HTR-8/SVneo (cell line): ENCODE measurements around the gene ZNF521.

Experiments
- DNase-seq: peaks from one replicate; pipeline ENCODE4 v3.0.0; 2011; ENCODE audit warnings: low spot score, mixed read lengths; ENCODE audit not compliant: insufficient read length
- FAIRE-seq: peaks from 2 replicates; lab custom pipeline; 2011; peaks lifted over from hg19 to GRCh38; lab: Jason Lieb, UNC

ZNF521 gene

DNA sequence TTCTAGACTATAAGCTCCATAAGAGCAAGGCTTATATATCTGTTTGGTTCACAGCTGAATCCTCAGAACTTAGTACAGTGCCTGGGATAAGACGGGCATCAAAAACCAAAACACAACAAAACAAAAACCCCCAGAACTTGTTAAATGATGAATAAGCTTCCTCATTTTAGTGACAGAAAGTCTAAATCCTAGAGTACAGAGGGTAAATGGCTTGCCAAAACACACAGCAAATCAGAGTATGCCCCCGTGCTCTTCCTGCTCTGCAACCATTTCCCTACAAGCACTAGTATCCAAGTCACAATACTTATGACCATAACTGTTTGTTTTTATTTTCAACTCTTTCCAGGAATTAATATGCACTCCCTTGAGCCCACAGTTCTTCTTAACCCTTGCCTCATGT is 10.1 kb downstream of the ZNF521 start:
- DNase-seq (no peak), FAIRE-seq (no peak)

DNA sequence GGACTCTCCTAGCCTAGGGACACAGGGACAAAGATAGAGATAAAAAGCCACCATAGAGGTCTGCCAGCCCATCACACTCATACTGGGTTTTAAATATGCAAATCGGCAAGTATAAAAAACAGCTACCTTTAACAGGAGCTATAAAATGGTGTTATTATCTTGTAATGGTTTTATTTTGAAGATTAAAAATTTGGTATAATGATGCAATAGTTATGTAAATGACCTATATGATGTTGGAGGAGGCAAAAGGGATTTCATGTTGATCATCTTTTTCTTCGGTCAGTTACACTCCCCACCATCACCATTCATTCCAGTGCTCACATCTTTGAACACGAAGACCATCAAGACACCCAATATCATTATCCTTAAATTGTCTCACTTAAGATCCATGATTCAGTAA is 11.2 kb downstream of the ZNF521 start:
- DNase-seq (no peak), FAIRE-seq (no peak)

DNA sequence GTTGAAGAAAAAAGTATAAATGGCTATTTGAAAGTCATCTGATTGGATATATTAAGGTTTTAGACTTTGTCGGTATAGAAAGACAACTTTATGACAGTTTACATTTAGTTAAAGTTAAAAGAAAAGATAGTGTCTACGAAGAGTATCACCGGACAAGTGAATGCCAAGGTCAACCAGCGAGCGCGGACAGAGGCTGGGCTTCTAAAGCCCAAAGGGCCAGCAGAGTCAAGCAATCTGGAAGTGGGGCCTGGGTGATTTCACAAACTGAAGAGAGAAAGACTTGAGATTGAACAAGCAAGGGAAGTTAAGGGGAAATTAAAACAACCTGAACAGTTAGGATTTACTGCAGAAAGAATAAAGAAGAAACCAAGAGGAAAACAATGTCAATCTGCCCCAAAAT is 16.3 kb downstream of the ZNF521 start:
- FAIRE-seq (no peak), DNase-seq (no peak)

DNA sequence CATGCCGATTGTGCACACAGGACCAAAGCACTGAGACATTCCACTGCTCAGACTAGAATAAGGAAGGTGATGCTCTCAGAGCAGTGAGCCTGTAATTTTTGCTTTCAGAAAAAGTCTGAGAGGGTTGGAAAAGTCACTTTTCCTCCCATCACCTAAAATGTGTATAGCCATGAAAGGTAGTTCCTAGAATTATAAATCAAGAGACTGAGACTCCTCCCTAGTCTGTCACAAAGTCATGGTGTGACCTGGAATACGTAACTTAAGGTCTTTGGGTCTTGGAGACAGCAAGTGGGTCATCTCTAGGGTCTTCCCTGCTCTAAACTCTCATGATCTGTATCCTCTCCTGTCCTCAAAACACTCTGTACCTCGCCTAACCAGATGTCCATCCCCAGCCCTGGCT is 16.9 kb downstream of the ZNF521 start:
- DNase-seq (no peak), FAIRE-seq (no peak)

DNA sequence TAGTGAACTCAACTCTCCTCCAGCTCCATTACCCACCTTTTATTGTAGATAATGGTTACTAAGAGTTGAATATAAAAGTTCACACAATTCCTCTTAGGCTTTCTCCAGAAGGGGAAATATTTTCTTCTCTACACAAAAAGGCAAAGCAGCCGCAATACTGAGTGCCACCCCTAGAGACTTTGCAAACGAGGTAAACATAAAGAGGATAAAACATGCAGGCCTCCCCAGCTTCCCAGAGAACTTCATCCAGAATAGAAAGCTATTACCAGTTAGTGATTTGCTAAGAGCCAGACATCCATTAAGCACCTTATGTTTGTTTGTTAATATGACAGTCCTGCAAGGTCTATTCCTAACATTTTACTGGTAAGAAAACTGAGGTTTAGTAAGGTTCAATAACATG is 17.4 kb downstream of the ZNF521 start:
- FAIRE-seq: no peak
- DNase-seq: no peak

DNA sequence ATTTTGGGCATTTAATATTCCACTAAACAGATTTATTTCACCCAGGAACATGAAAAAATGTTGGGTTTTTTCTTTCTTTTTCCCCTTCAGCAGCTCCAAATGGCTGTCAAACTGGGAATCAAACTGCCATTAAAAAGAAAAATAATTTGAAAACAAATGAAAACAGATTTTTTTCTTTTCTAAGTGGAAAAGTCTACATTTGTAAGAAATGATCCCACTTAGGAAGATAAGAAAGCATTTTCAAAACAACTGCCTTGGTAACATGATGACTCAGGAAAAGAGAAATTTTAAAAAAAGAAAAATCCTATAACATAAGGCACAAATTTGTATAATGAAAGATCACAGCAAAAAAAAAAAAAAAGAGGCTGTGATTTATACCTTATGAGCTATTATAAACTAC is 20.0 kb downstream of the ZNF521 start:
- FAIRE-seq (no peak), DNase-seq (no peak)

DNA sequence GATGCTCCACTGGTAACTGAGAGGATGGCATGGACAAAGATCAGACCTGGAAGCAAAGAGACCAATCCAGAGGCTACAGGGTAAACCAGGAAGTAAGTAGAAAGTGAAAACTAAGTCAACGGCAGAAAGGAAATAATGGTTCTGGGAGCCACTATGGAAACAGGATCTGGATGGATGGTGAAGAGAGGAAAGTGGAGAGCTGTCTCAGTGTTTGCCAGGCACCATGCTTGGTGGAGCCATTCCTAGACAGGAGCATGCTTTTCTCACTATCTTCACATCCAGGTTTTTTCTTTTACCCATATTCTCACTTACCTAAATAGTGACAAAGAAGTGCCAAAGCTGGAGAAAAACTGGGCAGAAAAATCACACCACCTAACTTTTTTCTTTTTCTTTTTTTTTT is 22.2 kb downstream of the ZNF521 start:
- DNase-seq (no peak), FAIRE-seq (no peak)

DNA sequence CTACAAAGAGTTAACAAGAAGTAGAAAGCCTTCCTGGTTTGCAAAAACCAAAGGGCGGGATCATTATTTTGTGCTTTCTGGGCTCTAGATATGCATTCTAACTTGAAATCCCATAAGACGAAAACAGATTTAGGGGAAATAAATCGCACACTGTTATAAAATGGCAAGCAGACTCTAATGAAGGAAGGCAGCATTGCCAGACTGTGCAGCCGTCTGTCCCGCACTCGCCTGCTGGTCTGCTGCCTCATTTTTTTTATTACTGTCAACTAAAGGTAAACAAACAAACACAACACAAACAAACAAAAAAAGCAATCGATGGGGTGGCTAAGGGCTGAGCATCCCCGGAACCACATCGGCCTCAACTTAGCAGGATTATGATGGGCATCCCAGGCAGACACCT is 24.4 kb downstream of the ZNF521 start:
- FAIRE-seq (no peak), DNase-seq (no peak)

DNA sequence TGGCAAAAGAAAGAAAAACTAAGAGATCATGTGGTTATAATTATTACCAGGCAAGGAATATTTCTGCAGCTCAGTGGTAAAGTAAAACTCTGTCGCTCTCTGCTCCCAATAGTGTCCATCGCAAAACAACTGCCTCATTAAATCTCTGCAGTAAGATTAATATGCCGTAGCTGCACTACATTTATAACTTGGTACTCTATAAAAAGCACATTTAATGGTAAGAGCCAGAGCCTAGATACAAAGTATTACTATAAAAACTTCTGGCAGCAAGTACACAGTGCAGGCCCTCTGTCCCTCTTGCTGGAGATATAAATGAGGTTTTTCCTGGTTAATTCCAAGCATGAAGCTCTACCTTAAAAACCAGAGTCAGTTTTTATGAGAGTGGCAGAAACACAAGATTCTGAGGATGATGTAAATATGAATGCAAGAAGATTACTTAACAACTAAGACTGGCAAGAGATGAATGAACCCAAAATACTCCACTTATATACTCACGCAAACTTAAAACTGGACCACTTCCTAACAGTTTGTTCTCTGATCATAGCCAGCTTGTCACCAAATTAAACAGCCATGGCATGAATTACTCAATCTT is 25.5 kb downstream of the ZNF521 start:
- FAIRE-seq (no peak), DNase-seq (no peak)

DNA sequence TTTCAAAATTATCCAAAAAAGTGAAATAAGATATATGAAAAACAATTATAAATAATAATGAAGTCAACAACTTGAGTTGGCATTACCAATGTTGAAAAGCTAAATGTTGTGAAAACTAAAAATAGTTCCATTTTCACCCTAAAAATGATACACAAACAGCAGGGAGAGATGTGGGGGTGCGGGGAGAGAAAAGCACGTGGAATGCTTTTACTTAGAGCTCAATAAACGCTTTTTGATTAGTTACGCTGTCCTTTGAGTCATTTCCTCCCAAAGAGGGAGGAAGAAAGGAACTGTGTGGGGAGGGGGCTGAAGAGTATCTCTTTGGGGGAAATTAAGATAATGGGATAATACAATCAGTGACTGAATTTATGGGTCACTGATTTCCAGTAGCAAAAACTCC is 29.2 kb downstream of the ZNF521 start:
- DNase-seq: no peak
- no peak for FAIRE-seq

DNA sequence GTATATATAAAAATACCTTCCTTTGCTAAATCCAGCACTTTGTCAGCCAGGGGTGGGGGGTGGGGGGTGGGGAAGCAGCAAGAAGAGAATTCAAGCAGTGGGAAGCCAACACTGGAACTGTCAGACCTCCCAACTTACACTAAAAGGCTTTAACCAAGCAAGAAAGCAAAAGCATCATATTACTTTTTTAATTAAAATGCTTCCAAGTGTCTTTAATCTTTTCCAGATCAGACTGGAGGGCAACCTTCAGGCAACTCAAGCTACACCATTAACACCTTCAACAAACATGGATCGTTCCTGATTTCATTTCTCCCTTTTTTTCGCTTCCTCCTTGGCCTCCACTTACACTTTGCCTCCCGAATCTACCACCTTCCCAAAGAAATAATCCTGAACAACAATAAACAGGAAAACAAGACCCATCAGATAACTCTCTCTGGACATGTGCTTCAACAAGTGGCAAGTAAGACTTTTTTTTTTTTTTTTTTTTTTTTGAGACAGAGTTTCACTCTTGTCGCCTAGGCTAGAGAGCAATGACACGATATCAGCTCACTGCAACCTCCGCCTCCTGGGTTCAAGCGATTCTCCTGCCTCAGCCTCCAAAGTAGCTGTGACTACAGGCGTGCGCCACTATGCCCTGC is 35.5 kb downstream of the ZNF521 start:
- no peak for DNase-seq
- no peak for FAIRE-seq

DNA sequence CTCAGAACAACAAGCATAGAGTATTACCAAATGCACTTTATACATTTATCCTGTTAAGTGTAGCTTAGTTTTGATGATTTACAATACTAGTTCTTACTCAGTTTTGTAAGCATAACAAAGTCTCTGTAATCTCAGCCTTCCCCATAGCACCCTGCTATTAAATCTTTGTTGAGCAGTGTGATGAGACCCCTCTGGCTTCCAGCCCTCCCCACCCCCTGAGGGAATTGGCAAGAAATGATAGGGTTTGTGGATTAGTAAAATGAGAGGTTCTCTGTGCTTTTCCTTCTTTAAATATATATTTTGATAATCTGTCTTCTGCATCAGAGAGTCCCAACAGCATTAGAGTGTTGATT is 37.2 kb downstream of the ZNF521 start:
- FAIRE-seq (no peak), DNase-seq (no peak)

DNA sequence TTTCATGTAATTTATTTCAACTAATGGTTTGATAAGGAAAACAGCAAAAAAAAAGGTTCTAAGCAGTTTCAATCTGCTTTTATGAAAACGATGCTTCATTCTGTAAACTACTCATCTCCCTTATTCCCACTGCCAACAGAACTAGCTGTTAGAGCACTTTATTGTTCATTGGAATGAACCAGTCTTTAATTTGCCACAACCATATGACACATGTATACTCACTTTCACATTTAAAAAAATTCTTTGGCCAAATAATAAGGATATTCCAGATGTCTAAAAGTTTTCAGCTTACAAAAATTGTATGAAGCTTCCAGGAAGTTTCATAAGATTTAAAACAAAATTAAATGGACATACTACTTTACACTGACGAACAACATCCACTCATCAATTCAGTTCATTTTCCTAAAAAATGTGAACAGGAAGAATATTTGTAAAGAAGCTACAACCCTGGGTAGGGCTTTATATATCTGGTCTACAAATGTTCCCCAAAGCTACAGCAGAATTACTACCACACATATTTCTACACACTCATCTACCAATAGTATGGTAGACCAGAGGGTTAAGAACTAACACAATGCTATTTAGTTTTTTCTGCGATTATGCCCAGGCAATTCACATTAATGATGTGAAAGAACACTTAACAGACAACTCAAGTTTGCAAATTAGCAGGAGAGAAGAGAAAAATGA is 37.7 kb downstream of the ZNF521 start:
- DNase-seq (no peak), FAIRE-seq (no peak)

DNA sequence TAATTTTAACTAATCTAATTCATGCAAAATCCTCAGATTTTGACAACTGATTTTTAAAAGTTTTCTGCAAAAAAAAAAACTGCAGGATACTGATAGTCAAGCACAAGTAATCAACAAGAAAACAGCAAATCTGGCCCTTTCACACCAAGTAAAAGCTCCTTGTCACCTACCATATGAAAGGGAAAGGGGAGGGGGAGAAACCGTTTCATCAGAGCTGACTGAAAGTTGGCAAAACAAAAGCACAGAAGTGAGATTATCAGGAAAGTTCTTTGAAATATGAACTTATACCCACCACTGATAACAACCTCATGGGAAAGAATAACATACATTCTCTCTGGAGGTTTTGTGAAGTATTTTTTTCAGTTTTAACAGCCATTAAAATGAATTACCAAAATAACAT is 38.7 kb downstream of the ZNF521 start:
- no peak for FAIRE-seq
- no peak for DNase-seq

DNA sequence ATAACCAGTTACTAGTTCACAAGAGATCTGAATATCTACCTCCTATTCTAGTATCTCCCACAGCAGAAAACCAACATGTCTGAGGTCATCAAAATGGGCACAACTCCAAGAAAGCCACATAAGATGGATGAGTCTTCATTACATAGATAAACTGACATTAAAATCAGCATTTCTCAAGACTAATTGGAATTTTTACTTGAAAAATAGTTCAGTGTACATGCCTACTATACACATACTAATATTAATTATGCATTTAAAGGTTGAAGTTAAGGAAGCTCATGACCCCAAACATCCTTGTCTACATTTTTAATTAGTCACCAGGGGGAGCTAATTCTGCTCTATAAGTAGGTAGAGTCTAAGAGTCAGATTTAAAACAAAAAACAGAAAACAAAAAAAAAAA is 41.9 kb downstream of the ZNF521 start:
- no peak for DNase-seq
- no peak for FAIRE-seq

DNA sequence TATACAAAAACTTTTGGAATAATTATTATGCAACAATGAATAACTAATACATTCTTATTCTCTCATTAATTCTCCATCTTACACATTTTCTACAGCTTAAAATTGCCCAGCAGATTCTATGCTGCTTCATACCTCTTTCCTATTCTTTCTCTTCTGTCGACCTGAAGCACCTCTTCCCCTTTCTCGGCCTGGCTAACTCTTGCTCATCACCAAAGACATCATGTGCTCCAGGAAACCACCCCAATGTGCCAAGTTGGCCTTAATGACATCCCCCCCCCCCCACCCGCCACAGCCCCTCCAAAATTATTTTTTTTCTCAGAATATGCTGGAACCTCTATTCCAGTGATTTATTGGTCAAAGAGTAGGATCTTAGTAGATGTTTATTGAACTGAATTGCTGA is 43.6 kb downstream of the ZNF521 start:
- FAIRE-seq (no peak), DNase-seq (no peak)

DNA sequence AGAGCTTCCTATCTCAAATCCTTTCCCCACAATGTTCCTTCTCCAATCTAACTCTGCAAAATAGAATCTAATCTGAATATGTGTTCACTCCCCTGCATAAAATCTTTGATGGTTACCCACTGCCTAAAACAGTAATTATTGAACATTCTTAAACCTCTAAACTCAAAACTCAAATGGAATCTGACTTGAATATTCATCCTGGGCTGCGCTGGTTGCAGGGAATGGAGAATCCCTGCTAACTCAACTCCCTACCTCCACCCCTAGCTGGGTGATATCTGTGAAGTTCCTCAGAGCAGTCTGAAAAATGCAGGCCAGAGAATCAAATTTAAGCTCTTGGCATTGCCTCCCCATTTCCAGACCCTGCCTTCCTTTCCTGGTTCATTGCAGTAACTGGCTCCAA is 44.8 kb downstream of the ZNF521 start:
- FAIRE-seq: no peak
- DNase-seq: no peak

DNA sequence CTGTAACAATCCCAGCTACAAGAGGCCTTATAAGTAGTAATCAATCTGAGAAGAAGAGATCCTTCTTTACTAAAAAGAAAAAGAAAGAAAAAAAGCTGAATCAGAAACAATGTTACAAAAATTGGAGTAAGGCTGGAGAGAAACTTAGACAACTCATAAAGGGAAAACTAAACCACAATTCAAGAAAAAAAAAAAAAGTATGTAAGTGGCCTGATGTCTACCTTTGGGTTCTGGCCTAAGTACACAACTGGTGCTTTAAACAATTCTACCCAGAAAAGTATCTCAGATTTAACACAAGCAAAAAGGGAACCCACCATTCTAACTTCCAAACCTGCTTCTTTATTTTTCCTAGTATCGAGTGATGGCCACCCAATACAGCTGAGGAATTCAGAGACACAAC is 45.3 kb downstream of the ZNF521 start:
- no peak for FAIRE-seq
- DNase-seq: no peak

DNA sequence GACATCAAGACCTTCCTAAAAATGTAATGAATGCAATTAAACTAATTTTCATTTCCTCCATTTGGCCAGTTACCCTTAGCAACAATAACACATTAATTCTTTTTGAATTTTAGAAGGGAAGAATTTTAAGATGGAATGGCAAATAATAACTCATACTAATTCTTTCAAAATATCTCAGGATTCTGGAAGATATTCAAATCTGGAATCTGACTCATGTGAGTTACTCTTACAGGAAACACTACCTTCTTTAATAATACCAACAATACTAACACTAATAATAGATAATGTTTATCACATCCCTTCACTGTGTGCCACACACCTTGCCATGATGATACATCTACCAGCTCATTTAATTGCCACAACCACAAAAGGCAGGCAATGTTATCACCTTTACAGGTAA is 46.4 kb downstream of the ZNF521 start:
- FAIRE-seq (no peak), DNase-seq (no peak)

DNA sequence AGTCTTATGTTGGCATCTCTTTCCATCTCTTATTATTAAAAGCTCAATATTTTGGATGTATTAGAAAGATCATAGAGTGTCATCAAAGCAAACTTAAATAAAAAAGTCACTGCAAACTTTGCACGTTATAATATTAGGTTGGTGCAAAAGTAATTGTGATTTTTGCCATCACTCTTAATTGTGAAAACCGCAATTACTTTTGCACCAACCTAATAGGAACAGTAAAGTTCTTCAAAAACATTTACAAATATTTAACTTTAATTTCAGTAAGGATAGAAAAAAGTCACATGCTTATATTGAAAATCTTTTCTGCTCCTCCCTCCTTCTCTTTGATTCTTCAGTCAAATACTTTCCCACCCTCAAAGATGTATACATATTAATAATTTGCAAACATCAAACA is 51.5 kb downstream of the ZNF521 start:
- no peak for DNase-seq
- FAIRE-seq: no peak

DNA sequence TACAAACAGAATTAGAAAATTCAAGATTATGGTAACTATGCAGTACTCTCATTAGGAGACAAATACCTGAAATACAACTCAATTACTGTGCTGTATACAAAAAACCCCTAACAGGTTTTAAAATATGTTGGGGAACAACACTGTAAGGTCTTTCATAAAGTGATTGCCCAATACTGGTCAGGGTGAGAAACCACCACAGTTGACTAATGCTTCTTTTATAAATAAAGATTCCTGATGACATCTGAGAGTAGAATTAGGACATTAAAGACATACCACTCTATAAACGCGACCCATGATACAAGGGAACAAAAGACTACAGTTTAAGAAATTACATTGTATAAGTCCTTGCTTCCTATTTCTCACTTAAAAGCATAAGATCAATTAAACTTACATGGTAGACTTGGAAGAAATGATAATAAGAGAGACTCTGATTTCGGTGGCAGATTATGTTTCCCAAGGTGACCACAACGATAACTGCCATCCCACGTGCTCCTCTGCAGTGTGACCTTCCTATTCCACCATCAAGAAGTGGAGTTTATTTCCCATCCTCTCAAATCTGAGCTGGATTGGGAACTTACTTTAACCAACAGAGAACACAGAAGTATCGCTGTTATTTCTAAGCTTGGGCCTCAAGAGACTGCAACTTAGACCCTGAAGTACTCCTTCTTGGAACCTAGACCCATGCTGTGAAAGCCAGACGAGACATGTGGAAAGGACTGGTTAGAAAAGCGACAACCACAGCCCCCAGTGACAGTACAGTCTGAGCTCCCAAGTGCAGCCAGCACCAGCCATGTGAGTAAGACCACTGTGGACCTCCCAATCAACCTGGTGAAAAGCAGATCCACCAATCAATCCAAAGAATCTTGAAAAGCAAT is 52.3 kb downstream of the ZNF521 start:
- no peak for FAIRE-seq
- no peak for DNase-seq
